Smooth muscle cell (in vitro differentiated cells): Measurements from ENCODE around the gene MYO9A. TPM values are rescaled to one million over a fixed set of nuclear protein-coding genes. Genes with fewer than 3 reads are reported as not detected.

Experiments used
- DNase-seq: peaks from one replicate; lab custom pipeline; 2025; ENCODE audit not compliant: unreplicated experiment; lab: John Stamatoyannopoulos, UW
- H2AFZ ChIP-seq: fragments of 200-600 bp; sonication (generic); 2 replicates; pipeline ENCODE4 v1.6.0; 2016; ENCODE audit warnings: antibody characterized with exemption, low read depth, mild to moderate bottlenecking
- H3F3A ChIP-seq: fragments of 200-600 bp; sonication (generic); 2 replicates; pipeline ENCODE4 v1.6.0; 2017; ENCODE audit warnings: antibody characterized with exemption, low read depth
- H3K27ac ChIP-seq: fragments of 200-600 bp; sonication (generic); 2 replicates; pipeline ENCODE4 v1.5.1; 2016; ENCODE audit warnings: low read depth, mild to moderate bottlenecking
- H3K27me3 ChIP-seq: fragments of 200-600 bp; sonication (generic); 2 replicates; pipeline ENCODE4 v1.6.1; 2016; ENCODE audit warnings: low read depth, mild to moderate bottlenecking
- H3K36me3 ChIP-seq: fragments of 200-600 bp; sonication (generic); 2 replicates; pipeline ENCODE4 v1.5.1; 2016; ENCODE audit warnings: low read depth
- H3K4me1 ChIP-seq: fragments of 200-600 bp; sonication (generic); 2 replicates; pipeline ENCODE4 v1.5.1; 2016; ENCODE audit warnings: low read depth
- H3K4me2 ChIP-seq: fragments of 200-600 bp; sonication (generic); 2 replicates; pipeline ENCODE4 v1.6.0; 2016; ENCODE audit warnings: mild to moderate bottlenecking
- H3K4me3 ChIP-seq: fragments of 200-600 bp; sonication (generic); 2 replicates; pipeline ENCODE4 v1.5.1; 2016; ENCODE audit warnings: mild to moderate bottlenecking
- H3K79me2 ChIP-seq: fragments of 200-600 bp; sonication (generic); 2 replicates; pipeline ENCODE4 v1.6.0; 2016; ENCODE audit warnings: low read depth, mild to moderate bottlenecking
- H3K9ac ChIP-seq: fragments of 200-600 bp; sonication (generic); 2 replicates; pipeline ENCODE4 v1.6.0; 2016; ENCODE audit warnings: low read depth
- H3K9me3 ChIP-seq: fragments of 200-600 bp; sonication (generic); replicated peaks from 2 replicates; pipeline ENCODE4 v1.5.1; 2016; ENCODE audit warnings: low read depth
- H4K20me1 ChIP-seq: fragments of 200-600 bp; sonication (generic); 2 replicates; pipeline ENCODE4 v1.6.0; 2016; ENCODE audit warnings: low read depth
- WGBS: methylation state at CpG from one replicate; pipeline ENCODE4 v1.1.7; 2016; ENCODE audit warnings: low lambda C conversion rate; 5-methylcytosine and 5-hydroxymethylcytosine counted together
- polyA plus RNA-seq: library from polyadenylated mRNA; unstranded; fragments of >200 nt; fragmentation: Nextera tagmentation; extraction: Ambion mirVana; gene quantifications from 2 replicates; pipeline ENCODE4 v1.2.1, GENCODE V29; 2016
- total RNA-seq: library from RNA; depleted of rRNA; stranded (reverse); fragments of >200 nt; gene quantifications from 2 replicates; pipeline ENCODE4 v1.2.3, GENCODE V29; 2014
- TF ChIP-seq, protein P1 (sequence below): fragments of 200-600 bp; sonication (generic); IDR thresholded peaks from 2 replicates; pipeline ENCODE4 v1.5.1; 2017; ENCODE audit warnings: borderline replicate concordance, mild to moderate bottlenecking, antibody characterized with exemption; ENCODE audit not compliant: insufficient read depth, poor library complexity, severe bottlenecking

Gene MYO9A
- total and polyA plus RNA-seq, 2 experiments from 2014 or later, result 10.7 to 36.9 TPM

DNA sequence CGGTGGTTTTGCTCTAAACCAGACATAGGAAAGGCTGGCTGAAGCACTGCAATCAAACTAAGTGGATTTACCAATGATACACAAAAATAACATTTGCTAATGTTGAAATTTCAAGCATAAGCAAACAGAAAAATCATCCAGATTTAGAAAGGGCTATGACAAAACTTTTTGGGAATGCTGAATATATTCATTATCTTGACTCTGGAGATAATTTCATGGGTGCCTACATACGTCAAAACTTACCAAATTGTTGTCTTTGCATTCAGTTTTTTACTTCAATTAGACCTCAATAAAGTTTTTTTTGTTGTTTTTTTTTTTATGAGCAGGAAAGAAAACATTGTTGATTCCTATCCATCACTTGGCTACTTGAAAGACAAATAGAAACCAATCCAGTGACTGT, 166.8 kb downstream of the MYO9A start:
- no peaks in the 10 kb centered on the region for H3K4me1 ChIP-seq
- H3K36me3 ChIP-seq, result peaks cover 4% of the 10 kb centered on the region
- no peak overlapping the region for H3K4me3 ChIP-seq
- no peak overlapping the region for H3K27ac ChIP-seq
- WGBS, result 92% methylated on average over 2 of the region's 2 CpGs
- no peak overlapping the region for H3K9ac ChIP-seq
- no peaks in the 10 kb centered on the region for H4K20me1 ChIP-seq
- H3K79me2 ChIP-seq, result no peaks in the 10 kb centered on the region
- no peaks in the 10 kb centered on the region for H3K27me3 ChIP-seq
- no peaks in the 10 kb centered on the region for H3K9me3 ChIP-seq
- TF ChIP-seq, protein P1, sequence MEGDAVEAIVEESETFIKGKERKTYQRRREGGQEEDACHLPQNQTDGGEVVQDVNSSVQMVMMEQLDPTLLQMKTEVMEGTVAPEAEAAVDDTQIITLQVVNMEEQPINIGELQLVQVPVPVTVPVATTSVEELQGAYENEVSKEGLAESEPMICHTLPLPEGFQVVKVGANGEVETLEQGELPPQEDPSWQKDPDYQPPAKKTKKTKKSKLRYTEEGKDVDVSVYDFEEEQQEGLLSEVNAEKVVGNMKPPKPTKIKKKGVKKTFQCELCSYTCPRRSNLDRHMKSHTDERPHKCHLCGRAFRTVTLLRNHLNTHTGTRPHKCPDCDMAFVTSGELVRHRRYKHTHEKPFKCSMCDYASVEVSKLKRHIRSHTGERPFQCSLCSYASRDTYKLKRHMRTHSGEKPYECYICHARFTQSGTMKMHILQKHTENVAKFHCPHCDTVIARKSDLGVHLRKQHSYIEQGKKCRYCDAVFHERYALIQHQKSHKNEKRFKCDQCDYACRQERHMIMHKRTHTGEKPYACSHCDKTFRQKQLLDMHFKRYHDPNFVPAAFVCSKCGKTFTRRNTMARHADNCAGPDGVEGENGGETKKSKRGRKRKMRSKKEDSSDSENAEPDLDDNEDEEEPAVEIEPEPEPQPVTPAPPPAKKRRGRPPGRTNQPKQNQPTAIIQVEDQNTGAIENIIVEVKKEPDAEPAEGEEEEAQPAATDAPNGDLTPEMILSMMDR, result no peak
- DNase-seq, result no peak
- H2AFZ ChIP-seq, result no peak overlapping the region
- H3F3A ChIP-seq, result no peaks in the 10 kb centered on the region
- H3K4me2 ChIP-seq, result no peak overlapping the region

DNA sequence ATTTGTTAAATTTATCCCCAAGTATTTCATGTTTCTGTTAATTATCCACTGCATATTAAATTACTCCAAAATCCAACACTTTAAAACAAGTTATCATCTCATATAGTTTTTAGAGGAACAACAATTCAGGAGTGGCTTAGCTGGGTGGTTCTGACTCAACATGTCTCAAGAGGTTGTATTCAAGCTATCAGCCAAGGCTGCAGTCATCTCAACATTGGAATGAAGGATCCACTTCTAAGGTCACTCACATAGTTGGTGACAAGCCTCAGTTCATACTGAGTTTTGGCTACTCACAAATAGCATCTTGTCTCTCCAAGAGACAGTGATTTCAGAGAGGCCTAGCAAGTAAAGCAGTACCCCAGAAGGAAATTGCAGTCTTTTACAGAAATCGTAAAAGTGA, 172.9 kb downstream of the MYO9A start:
- TF ChIP-seq, protein P1, result no peak
- Histone ChIP-seq H3K4me2 (no peak overlapping the region), H3K4me3 (no peak overlapping the region), H3K4me1 (no peaks in the 10 kb centered on the region), H3K9ac (no peak overlapping the region), H3K27ac (no peak overlapping the region), H3K9me3 (no peaks in the 10 kb centered on the region), H4K20me1 (no peaks in the 10 kb centered on the region), H3K27me3 (no peaks in the 10 kb centered on the region), H3F3A (no peaks in the 10 kb centered on the region), H3K79me2 (no peaks in the 10 kb centered on the region), H2AFZ (no peak overlapping the region), H3K36me3 (no peaks in the 10 kb centered on the region)
- WGBS, result 80% methylated on average over 1 of the region's 1 CpG
- no peak for DNase-seq

DNA sequence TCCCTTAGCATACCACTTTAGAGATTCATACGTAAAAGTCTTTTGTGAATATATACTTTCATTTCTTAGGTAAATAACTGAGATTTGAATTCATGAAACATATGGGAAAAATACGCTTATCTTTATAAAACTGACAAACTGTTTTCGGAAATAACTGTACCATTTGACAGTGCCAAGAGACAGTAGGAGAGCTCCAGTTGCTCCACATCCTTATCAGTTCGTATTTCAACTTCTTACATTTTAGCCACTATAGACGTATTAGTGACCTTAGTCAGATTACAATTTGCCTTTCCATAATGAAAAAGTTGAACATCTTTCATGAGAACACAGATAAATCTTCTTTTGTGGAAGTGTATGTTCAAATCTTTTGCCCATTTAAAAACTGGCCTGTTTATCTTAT, 174.1 kb downstream of the MYO9A start:
- Histone ChIP-seq H4K20me1 (no peaks in the 10 kb centered on the region), H3F3A (no peaks in the 10 kb centered on the region), H2AFZ (no peak overlapping the region), H3K36me3 (no peaks in the 10 kb centered on the region), H3K4me3 (no peak overlapping the region), H3K79me2 (no peaks in the 10 kb centered on the region), H3K27ac (no peak overlapping the region), H3K9ac (no peak overlapping the region), H3K4me2 (no peak overlapping the region), H3K27me3 (no peaks in the 10 kb centered on the region), H3K4me1 (no peaks in the 10 kb centered on the region), H3K9me3 (no peaks in the 10 kb centered on the region)
- WGBS, result 96% methylated on average over 5 of the region's 5 CpGs
- DNase-seq, result no peak
- TF ChIP-seq, protein P1, result no peak

DNA sequence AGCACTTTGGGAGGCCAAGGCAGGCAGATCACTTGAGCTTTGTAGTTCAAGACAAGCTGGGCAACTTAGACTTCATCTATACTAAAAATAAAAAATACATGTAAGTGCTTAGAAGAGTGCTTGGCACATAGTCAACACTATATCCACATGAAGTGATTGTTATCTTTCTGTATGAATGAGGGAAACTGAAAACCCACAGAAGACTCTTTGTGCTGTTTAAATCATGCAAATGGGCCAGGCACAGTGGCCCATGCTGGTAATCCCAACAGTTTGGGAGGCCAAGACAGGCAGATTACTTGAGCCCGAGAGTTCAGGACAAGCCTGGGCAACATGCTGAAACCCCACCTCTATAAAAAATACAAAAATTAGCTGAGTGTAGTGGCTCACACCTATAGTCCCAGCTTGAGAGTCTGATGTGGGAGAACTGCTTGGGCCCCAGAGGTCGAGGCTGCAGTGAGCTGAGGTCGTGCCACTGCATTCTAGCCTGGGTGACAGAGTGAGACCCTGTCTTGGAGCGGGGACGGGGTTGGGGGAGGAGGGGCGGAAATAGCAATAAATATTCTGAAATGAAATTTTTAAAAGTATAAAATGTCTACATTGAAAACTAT, 177.9 kb downstream of the MYO9A start:
- no peak overlapping the region for H3K4me3 ChIP-seq
- H3K79me2 ChIP-seq, result no peaks in the 10 kb centered on the region
- H3K9me3 ChIP-seq, result no peaks in the 10 kb centered on the region
- H3K4me2 ChIP-seq, result no peak overlapping the region
- H3F3A ChIP-seq, result no peaks in the 10 kb centered on the region
- H3K27ac ChIP-seq, result no peak overlapping the region
- H3K27me3 ChIP-seq, result no peaks in the 10 kb centered on the region
- 95% methylated on average over 6 of the region's 6 CpGs for WGBS
- TF ChIP-seq, protein P1, result no peak
- no peak overlapping the region for H3K9ac ChIP-seq
- H3K4me1 ChIP-seq, result no peaks in the 10 kb centered on the region
- no peak overlapping the region for H2AFZ ChIP-seq
- no peak for DNase-seq
- H4K20me1 ChIP-seq, result no peaks in the 10 kb centered on the region
- H3K36me3 ChIP-seq, result peaks cover 6% of the 10 kb centered on the region
